ENCODE data around the gene NGEF. TPM values are rescaled to one million over a fixed set of nuclear protein-coding genes. Genes with fewer than 3 reads are reported as not detected.

The NGEF gene
- total RNA-seq, 1 experiment from 2014 or later: 5.4 TPM

DNA sequence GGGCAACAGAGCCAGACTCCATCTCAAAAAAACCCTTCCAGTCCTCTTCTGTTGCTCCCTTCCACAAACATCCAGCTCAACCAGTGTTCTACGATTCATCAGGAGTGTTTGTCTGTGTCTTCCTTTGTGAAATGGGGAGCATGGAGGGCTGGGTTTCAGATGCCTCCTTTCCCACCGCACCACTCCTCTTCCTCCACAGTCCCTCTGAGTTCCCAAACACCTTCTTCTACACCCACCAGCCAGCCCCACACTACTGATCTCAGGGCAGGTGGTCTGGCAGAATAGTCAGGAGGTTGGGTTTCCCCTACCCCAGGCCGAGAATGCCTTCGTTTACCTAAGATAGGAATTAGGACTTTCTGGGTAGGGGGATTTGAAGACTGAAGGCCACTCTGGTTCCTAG is 36.9 kb downstream of the NGEF start (continued):
- TF ChIP-seq, protein P1, sequence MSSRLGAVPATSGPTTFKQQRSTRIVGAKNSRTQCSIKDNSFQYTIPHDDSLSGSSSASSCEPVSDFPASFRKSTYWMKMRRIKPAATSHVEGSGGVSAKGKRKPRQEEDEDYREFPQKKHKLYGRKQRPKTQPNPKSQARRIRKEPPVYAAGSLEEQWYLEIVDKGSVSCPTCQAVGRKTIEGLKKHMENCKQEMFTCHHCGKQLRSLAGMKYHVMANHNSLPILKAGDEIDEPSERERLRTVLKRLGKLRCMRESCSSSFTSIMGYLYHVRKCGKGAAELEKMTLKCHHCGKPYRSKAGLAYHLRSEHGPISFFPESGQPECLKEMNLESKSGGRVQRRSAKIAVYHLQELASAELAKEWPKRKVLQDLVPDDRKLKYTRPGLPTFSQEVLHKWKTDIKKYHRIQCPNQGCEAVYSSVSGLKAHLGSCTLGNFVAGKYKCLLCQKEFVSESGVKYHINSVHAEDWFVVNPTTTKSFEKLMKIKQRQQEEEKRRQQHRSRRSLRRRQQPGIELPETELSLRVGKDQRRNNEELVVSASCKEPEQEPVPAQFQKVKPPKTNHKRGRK (CRISPR knock-in tag; IDR thresholded peaks at IDR 0.05; ENCODE audit: borderline replicate concordance): no peak
- TF ChIP-seq HMGA2 (CRISPR knock-in tag; IDR thresholded peaks at IDR 0.05): no peak
- TF ChIP-seq ZNF416 (CRISPR knock-in tag; IDR thresholded peaks at IDR 0.05): no peak
- no peak for TF ChIP-seq NR2C2 (CRISPR knock-in tag; IDR thresholded peaks at IDR 0.05)
- TF ChIP-seq NFE2L1 (CRISPR knock-in tag; IDR thresholded peaks at IDR 0.05): no peak
- TF ChIP-seq, protein P2, sequence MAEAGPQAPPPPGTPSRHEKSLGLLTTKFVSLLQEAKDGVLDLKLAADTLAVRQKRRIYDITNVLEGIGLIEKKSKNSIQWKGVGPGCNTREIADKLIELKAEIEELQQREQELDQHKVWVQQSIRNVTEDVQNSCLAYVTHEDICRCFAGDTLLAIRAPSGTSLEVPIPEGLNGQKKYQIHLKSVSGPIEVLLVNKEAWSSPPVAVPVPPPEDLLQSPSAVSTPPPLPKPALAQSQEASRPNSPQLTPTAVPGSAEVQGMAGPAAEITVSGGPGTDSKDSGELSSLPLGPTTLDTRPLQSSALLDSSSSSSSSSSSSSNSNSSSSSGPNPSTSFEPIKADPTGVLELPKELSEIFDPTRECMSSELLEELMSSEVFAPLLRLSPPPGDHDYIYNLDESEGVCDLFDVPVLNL (CRISPR knock-in tag; IDR thresholded peaks at IDR 0.05; ENCODE audit: borderline replicate concordance, low read depth): no peak
- no peak for TF ChIP-seq FOXK1 (CRISPR knock-in tag; IDR thresholded peaks at IDR 0.05)

DNA sequence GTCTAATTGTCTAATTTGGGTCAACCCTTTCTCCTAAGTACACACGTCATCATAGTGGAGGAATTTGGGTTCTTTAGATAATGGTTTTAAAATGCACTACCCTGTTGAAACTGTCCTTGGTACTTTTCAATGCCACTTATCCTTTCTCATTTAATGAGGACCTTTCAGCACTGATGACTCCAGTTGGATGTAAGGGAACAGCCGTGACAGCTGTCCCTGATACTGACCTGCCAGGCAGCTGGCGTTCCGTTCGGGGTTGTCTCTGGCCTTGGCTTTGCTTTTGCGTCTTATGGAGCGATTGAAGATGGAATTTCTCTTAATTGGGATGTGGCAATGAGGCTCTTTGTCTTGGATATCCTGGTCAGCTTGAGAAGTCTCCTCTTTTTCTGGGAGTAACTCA is 38.7 kb downstream of the NGEF start:
- H3K27ac Mint-ChIP-seq: no peak overlapping the region
- TF ChIP-seq, protein P3, sequence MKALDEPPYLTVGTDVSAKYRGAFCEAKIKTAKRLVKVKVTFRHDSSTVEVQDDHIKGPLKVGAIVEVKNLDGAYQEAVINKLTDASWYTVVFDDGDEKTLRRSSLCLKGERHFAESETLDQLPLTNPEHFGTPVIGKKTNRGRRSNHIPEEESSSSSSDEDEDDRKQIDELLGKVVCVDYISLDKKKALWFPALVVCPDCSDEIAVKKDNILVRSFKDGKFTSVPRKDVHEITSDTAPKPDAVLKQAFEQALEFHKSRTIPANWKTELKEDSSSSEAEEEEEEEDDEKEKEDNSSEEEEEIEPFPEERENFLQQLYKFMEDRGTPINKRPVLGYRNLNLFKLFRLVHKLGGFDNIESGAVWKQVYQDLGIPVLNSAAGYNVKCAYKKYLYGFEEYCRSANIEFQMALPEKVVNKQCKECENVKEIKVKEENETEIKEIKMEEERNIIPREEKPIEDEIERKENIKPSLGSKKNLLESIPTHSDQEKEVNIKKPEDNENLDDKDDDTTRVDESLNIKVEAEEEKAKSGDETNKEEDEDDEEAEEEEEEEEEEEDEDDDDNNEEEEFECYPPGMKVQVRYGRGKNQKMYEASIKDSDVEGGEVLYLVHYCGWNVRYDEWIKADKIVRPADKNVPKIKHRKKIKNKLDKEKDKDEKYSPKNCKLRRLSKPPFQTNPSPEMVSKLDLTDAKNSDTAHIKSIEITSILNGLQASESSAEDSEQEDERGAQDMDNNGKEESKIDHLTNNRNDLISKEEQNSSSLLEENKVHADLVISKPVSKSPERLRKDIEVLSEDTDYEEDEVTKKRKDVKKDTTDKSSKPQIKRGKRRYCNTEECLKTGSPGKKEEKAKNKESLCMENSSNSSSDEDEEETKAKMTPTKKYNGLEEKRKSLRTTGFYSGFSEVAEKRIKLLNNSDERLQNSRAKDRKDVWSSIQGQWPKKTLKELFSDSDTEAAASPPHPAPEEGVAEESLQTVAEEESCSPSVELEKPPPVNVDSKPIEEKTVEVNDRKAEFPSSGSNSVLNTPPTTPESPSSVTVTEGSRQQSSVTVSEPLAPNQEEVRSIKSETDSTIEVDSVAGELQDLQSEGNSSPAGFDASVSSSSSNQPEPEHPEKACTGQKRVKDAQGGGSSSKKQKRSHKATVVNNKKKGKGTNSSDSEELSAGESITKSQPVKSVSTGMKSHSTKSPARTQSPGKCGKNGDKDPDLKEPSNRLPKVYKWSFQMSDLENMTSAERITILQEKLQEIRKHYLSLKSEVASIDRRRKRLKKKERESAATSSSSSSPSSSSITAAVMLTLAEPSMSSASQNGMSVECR (CRISPR knock-in tag; IDR thresholded peaks at IDR 0.05; ENCODE audit: borderline replicate concordance): no peak
- no peak overlapping the region for H3K4me3 Mint-ChIP-seq
- H3K4me1 Mint-ChIP-seq: peaks cover 4% of the 10 kb centered on the region
- no peaks in the 10 kb centered on the region; the same call in 1 of the 2 replicates for H3K9me3 Mint-ChIP-seq
- ATAC-seq: no peak
- DNase-seq (ENCODE audit: low spot score): no peak
- ChIA-PET CTCF (no interaction called here), POLR2A (no interaction called here)
- H3K27me3 Mint-ChIP-seq (ENCODE audit: low read depth): no peaks in the 10 kb centered on the region
- no peaks in the 10 kb centered on the region for H3K36me3 Mint-ChIP-seq

DNA sequence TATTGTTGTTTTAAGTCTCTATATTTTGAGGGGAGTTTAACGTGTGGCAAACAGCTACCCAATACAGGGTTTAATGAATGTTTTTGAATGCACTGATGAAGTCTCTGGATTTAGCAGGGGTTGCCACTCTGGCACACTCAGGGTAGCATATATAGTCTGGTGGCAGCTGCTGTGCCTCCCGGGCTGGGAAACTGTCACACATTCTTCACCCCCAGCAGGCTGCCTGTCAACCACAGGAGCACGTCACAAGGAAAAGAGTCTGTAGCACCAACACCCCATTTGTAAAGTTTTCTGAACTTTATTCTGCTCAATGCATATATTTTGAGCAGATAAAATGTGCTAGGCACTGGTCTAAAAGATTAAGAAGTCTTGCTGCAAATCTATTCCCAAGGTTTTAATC is 39.3 kb downstream of the NGEF start:
- no peaks in the 10 kb centered on the region for H3K27me3 Mint-ChIP-seq (ENCODE audit: low read depth)
- DNase-seq (ENCODE audit: low spot score) (no peak), ATAC-seq (no peak)
- no peaks in the 10 kb centered on the region for H3K36me3 Mint-ChIP-seq
- H3K27ac Mint-ChIP-seq: no peak overlapping the region
- peaks cover 2% of the 10 kb centered on the region; the same call in 1 of the 2 replicates for H3K9me3 Mint-ChIP-seq
- H3K4me1 Mint-ChIP-seq: peaks cover 4% of the 10 kb centered on the region
- ChIA-PET POLR2A (no interaction called here), CTCF (no interaction called here)
- H3K4me3 Mint-ChIP-seq: no peak overlapping the region
- TF ChIP-seq, protein P4, sequence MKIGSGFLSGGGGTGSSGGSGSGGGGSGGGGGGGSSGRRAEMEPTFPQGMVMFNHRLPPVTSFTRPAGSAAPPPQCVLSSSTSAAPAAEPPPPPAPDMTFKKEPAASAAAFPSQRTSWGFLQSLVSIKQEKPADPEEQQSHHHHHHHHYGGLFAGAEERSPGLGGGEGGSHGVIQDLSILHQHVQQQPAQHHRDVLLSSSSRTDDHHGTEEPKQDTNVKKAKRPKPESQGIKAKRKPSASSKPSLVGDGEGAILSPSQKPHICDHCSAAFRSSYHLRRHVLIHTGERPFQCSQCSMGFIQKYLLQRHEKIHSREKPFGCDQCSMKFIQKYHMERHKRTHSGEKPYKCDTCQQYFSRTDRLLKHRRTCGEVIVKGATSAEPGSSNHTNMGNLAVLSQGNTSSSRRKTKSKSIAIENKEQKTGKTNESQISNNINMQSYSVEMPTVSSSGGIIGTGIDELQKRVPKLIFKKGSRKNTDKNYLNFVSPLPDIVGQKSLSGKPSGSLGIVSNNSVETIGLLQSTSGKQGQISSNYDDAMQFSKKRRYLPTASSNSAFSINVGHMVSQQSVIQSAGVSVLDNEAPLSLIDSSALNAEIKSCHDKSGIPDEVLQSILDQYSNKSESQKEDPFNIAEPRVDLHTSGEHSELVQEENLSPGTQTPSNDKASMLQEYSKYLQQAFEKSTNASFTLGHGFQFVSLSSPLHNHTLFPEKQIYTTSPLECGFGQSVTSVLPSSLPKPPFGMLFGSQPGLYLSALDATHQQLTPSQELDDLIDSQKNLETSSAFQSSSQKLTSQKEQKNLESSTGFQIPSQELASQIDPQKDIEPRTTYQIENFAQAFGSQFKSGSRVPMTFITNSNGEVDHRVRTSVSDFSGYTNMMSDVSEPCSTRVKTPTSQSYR (CRISPR knock-in tag; IDR thresholded peaks at IDR 0.05): no peak
- no peak for TF ChIP-seq ZNF232 (CRISPR knock-in tag; IDR thresholded peaks at IDR 0.05)
- no peak for TF ChIP-seq JUN (CRISPR knock-in tag; IDR thresholded peaks at IDR 0.05)
- TF ChIP-seq, protein P5, sequence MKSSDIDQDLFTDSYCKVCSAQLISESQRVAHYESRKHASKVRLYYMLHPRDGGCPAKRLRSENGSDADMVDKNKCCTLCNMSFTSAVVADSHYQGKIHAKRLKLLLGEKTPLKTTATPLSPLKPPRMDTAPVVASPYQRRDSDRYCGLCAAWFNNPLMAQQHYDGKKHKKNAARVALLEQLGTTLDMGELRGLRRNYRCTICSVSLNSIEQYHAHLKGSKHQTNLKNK (CRISPR knock-in tag; IDR thresholded peaks at IDR 0.05): no peak
- TF ChIP-seq JAZF1 (CRISPR knock-in tag; IDR thresholded peaks at IDR 0.05): no peak
- TF ChIP-seq TEAD4 (CRISPR knock-in tag; IDR thresholded peaks at IDR 0.05): no peak
- TF ChIP-seq, protein P2 (CRISPR knock-in tag; IDR thresholded peaks at IDR 0.05; ENCODE audit: borderline replicate concordance, low read depth): no peak
- no peak for TF ChIP-seq CREB1 (CRISPR knock-in tag; IDR thresholded peaks at IDR 0.05)
- no peak for TF ChIP-seq NR3C1 (CRISPR knock-in tag; conservative IDR thresholded peaks at IDR 0.05; ENCODE audit: low read depth)
- TF ChIP-seq, protein P6, sequence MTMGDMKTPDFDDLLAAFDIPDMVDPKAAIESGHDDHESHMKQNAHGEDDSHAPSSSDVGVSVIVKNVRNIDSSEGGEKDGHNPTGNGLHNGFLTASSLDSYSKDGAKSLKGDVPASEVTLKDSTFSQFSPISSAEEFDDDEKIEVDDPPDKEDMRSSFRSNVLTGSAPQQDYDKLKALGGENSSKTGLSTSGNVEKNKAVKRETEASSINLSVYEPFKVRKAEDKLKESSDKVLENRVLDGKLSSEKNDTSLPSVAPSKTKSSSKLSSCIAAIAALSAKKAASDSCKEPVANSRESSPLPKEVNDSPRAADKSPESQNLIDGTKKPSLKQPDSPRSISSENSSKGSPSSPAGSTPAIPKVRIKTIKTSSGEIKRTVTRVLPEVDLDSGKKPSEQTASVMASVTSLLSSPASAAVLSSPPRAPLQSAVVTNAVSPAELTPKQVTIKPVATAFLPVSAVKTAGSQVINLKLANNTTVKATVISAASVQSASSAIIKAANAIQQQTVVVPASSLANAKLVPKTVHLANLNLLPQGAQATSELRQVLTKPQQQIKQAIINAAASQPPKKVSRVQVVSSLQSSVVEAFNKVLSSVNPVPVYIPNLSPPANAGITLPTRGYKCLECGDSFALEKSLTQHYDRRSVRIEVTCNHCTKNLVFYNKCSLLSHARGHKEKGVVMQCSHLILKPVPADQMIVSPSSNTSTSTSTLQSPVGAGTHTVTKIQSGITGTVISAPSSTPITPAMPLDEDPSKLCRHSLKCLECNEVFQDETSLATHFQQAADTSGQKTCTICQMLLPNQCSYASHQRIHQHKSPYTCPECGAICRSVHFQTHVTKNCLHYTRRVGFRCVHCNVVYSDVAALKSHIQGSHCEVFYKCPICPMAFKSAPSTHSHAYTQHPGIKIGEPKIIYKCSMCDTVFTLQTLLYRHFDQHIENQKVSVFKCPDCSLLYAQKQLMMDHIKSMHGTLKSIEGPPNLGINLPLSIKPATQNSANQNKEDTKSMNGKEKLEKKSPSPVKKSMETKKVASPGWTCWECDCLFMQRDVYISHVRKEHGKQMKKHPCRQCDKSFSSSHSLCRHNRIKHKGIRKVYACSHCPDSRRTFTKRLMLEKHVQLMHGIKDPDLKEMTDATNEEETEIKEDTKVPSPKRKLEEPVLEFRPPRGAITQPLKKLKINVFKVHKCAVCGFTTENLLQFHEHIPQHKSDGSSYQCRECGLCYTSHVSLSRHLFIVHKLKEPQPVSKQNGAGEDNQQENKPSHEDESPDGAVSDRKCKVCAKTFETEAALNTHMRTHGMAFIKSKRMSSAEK (CRISPR knock-in tag; IDR thresholded peaks at IDR 0.05; ENCODE audit: borderline replicate concordance): no peak
